Cardiac septum (tissue), 1 donor: ENCODE data around the gene IMP3. TPM values are rescaled to one million over a fixed set of nuclear protein-coding genes. Genes with fewer than 3 reads are reported as not detected.
"Not testable (repeated sequence)": the region's sequence is repeated elsewhere in the genome, so short reads cannot be mapped to it uniquely, and the experiment has no call there.

ENCODE experiments used
- DNase-seq: peaks from one replicate; pipeline ENCODE4 v3.0.0-alpha.2; 2020; ENCODE audit warnings: low spot score
- intact Hi-C: fragments of 100-400 bp; cut with DNase I; formaldehyde crosslinking; loops from one replicate; pipeline ENCODE4 v1.14.0; 2022
- long read RNA-seq: library from polyadenylated mRNA; unstranded; transcript quantifications from one replicate; pipeline ENCODE4 v2.0.0, GENCODE V29; 2021
- total RNA-seq: library from RNA; stranded (reverse); fragmentation: NEBNext Ultra II Directional; extraction: Animal tissue kit (Norgen Biotek cat#: 25700); gene quantifications from one replicate; pipeline ENCODE4 v1.2.1, GENCODE V29; 2021
- donor health status: DM: no; HTN: no; CAD: no.

IMP3 gene, protein sequence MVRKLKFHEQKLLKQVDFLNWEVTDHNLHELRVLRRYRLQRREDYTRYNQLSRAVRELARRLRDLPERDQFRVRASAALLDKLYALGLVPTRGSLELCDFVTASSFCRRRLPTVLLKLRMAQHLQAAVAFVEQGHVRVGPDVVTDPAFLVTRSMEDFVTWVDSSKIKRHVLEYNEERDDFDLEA
- 30.0 TPM for total RNA-seq
- long read RNA-seq, transcript IMP3-202 (1 exons, 1,237 nt) = major isoform, 60 of 61 reads
- long read RNA-seq, partial matches to known transcripts = 0 of 61 reads
- long read RNA-seq, other reads (novel, unspliced or antisense) = 1 of 61 reads

DNA sequence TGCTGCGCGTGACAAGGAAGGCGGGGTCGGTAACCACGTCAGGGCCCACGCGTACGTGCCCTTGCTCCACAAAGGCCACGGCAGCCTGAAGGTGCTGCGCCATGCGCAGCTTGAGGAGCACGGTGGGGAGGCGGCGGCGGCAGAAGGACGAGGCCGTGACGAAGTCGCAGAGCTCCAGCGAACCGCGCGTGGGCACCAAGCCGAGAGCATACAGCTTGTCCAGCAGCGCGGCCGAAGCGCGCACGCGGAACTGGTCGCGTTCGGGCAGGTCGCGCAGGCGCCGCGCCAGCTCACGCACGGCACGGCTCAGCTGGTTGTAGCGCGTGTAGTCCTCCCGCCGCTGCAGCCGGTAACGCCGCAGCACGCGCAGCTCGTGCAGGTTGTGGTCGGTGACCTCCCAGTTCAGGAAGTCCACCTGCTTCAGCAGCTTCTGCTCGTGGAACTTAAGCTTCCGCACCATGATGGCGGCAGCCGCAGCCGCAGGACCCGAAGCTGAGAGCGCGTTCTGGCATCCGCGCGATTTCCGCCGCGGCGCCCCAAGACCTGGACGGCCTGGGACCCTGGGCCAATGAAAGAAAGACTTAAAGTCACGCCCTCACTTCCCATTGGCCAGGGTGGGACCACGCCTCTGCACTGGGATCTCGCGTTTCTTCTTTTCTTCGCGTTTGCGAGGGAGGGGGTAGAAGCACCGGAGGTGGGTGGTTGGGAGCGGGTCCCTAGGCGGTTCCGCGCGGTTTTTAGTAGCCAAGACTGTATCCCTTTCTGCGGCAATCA is at the start of gene IMP3:
Gene IMP3, minus strand, starts transcription at position 516 of the 774 bp plus-strand sequence. Its CDS starts 56 bp downstream, at position 460.
- intact Hi-C loops = loop anchor here (1.0 to 2.0 kb wide), 2 partner anchors 15 to 45 kb away; partner anchors contain the start of gene SNUPN
- peak; percentile 97 for DNase-seq

DNA sequence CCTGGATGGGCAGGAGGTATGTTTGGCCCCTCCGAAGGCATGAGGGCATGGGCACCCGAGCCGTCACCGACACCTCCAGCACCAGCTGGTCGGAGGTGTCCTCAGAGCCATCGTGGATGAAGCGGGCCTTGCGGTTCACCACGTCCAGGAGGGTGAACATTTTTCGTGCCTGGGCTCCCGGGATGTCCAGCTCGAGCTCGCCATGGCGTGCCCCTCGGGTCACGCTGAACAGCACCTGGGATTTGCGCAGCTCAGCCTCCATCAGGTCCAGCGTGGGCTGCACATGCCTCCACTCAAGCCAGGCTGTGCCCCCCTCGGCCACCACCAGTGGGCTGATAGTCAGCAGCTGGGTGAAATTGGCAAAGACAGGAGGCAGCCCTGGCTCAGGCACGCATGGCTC is 49.4 kb upstream of the IMP3 start:
- intact Hi-C loops = loop anchor here (10.0 kb wide), 1 partner anchor 325 kb away; the partner anchor contains the start of gene MAN2C1
- DNase-seq = not testable (repeated sequence)

DNA sequence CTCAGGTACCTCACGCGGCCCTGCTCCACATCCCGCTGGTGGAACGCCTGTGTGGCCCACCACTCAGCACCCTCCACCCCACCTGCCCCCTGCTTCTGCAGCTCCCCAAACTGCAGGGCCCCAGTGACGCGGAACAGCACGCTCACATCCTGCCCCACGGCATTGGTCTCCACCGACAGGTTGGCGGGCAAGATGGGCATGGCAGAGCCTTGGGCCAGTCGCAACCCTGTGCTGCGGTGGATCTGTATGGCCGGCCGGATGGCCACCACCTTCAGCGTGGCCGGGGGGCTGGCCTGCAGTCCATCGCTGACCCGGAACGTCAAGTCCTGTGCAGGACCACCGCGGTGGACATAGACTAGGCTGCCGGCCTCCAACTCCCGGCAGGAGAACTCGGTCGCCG is 48.8 kb upstream of the IMP3 start:
- intact Hi-C loops = loop anchor here (10.0 kb wide), 1 partner anchor 324 kb away; the partner anchor contains the start of gene MAN2C1
- DNase-seq = no peak

DNA sequence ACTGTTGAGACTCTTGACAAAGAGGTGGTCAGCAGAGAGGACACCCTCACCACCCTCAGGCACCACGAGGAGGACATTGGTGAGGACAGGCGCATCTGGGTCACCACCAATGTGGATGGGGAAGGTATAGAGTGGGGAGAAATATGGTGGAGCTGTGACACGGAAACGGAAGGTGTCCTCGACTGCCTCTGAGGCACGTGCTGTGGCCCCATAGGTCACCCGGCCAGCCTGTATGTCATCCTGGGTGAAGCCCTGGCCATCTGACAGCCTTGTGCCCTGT is 48.2 kb upstream of the IMP3 start:
- intact Hi-C loops = loop anchor here (10.0 kb wide), 1 partner anchor 323 kb away; the partner anchor contains the start of gene MAN2C1
- no peak for DNase-seq

DNA sequence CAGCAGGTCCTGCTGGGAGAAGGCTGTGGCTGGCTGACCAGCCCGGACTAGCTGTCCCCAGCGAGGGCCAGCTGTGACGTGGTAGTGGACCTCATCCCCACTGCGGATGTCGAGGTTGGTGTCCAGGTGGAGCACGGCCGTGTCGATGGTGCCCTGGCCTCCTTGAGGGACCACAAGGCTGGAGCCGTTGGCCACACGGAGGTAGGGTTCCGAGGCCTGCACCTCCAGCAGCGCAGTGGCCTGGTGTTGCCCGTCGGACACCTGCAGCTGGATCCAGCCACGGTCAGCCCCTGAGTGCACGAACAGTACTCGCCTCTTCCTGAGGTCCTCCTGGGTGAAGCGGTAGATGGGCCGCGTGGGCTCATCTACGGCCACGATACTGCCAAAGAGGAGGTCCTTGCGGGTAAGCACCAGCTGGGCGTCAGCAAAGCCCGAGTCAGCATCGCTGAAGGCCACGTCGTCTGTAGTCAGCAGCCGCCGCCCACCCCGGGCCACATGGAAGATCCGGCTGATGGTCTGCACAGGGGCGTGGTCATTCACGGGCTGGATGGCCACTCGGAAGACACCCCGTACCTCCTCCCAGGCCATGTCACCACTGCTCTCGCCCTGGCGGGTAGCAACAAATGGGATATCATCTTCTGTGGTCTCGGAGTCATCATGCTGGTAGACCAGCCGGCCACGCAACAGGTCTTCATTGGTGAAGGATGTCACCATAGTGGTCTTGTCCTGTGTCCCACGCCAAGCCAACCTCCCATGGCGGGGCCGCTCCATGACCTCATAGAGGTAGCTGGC is 47.7 kb upstream of the IMP3 start:
- DNase-seq = no peak
- intact Hi-C loops = loop anchor here (10.0 kb wide), 1 partner anchor 323 kb away; the partner anchor contains the start of gene MAN2C1

DNA sequence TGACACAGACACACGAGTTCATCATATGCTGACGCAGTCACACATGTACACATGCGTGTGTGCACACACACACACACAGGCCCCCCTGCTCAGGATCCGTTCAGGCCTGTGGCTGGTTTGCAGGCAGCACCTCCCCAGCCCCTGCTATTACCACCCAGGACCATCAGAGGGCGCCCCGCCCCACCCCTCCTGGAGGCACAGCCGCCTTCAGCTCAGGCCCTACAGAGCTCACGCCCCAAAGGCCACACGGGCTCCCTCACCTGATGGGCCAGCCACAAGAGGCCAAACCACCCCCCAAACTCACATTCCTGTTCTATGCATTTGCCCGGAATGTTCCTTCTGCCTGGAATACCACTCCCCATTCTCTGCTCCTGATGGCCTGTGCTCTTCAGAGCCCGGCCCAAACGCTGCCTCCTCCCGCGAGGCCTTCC is 46.2 kb upstream of the IMP3 start:
- intact Hi-C loops = loop anchor here (10.0 kb wide), 1 partner anchor 321 kb away; the partner anchor contains the start of gene MAN2C1
- peak; percentile 89 for DNase-seq

DNA sequence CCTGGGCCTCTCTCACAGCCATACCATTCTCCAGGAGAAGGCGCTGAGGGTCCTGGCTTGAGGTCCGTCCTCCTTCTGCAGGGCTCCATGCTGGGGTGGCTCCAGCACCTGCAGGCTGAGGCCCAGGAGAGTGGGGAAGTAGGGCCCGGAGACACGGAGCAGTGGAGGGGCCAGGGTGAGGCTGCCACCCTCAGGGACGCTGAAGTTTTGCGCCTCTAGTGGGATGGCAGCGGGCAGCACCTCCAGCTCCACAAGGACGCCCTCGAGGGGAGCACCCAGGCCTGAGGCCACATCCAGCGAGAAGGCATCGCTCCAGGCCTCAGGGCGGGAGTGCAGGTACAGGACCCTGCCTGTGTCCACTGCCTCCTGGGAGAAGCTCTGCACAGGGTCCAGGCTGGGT is 45.2 kb upstream of the IMP3 start:
- no peak for DNase-seq
- intact Hi-C loops = loop anchor here (2.0 to 10.0 kb wide), 3 partner anchors 46 to 320 kb away; partner anchors contain the start of gene MAN2C1

DNA sequence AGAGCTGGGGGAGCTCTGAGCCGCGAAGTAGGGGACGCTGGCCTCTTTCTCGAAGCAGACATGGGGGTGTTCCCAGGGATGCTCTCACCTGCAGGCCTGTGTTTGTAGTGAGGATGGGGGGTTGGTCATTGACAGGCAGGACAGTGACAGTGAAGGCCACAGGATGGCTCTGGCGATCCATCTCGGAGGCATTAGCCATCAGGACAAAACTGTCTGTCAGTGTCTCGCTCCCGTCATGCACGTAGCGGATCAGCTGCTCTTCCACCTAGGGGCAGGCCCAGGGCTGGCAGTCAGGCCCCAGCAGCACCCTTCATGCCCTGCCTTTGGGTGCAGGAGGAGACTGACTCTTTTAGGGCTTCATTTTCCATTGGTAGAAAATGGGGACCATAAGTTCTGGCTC is 44.6 kb upstream of the IMP3 start:
- DNase-seq = no peak

DNA sequence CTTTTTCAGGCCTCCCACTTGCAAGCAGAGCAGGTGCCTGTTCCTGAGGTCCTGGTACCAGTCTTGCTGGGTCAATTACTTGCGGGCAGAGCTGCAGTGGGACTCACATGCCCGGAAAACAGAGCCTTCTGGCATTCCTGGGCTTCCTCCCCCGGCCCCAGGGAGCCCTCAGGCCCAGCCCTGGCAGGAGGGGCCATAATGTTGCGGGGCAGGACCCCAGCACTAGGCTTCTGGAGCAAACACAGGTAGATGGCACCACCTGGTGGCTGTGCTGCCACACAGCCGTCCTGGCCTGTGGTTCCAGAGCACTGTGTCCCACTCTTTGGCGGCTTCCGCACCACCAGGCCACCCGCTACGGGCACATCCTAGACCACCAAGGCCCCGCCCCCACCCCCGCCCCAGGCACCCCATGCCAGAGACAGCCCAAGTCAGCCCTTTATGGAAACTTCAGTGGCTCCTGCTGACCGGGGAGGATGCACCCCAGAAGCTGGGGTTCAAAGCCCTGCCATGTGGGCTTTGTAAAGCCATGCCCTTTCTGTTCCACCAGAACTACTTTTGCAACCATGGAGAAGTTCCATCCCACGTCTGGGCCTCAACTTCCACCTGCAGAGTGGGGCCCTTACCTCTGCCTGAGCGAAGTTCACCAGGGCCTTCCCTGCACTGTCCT is 43.8 kb upstream of the IMP3 start:
- intact Hi-C loops = loop anchor here (2.0 to 10.0 kb wide), 3 partner anchors 45 to 319 kb away; partner anchors contain the start of gene MAN2C1
- peak; percentile 86 for DNase-seq

More for the DNA sequence above, 44.6 kb upstream of the IMP3 start:
- intact Hi-C loops = loop anchor here (2.0 to 10.0 kb wide), 3 partner anchors 46 to 320 kb away; partner anchors contain the start of gene MAN2C1

DNA sequence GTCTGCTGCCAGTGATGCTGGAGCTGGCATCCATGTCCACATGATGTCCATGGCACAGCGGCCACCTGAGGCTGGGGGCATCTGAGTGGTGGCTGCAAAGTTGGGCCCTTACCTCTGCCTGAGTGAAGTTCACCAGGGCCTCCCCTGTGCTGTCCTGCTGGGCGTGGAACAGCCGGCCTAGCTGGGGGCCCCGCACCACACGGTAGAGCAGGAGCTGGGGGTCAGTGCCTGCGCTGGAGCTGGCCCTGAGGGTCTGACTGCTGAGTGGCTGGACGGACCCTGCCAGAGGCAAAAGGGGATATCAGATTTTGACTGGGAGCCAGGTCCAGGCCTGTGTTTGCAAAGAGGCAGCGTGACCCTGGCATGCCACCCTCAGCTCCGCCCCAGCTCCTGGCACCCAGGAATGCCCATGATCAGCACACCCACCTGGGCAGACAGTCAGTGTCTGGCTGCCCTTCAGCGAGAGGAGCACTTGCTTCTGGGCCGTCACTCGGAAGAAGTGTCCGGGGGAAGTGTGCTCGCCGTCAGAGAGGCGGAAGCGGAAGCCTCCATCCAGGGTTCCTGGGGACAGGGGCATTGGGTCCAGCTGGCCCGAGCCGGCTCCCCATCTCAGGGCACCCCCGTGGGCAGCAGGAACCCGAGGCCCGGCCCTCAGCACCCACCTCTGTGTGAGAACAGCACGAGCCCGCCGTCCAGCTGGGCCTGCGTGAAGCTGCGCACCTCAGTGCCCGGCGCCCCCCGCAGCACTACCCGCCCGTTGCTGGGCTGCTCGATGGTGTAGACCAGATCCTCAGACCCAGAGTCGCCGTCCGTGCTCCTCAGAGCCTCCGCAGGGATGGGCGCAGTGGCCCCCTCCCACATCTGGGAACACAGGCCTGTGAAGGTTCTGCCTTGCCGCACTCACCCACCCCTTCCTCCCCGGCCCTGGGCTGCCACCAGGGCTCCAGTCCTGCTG is 42.4 kb upstream of the IMP3 start:
- intact Hi-C loops = loop anchor here (10.0 kb wide), 1 partner anchor 318 kb away; the partner anchor contains the start of gene MAN2C1
- no peak for DNase-seq

DNA sequence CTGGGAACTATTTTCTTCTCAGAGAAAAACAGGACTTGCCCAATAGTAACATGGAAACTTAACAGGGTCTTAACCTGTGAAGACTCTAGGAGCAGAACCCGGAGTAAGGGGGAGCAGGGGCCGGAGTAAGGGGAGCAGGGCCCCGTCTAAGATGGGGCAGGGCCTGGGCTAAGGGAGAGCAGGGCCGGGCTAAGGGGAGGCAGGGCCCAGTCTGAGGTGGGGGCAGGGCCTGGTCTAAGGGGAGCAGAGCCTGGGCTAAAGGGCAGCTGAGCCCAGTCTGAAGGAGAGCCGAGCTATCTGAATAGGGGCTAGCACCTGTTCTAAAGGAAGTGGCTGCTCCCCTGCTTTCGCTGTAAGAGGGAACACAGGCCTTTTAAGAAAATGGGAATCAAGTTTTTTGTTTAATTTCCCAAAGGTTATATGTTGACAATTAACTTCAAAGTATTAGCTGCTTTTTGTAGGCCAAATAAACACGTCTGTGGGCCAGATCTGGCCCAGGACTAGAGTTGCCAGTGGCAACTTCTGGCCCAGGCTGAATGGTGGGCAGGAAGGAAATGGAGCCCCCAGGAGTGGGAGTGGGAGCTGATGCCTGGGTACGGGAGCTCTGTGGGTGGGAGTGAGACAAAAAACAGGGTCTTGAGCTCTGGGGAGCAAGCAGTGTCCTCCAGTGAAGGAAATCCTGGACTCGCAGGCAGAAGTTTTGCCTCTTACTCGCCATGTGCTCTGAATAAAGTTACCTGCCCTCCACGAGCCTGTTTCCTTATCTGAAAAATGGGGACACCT is 40.2 kb upstream of the IMP3 start:
- no peak for DNase-seq
- intact Hi-C loops = loop anchor here (10.0 kb wide), 1 partner anchor 315 kb away; the partner anchor contains the start of gene MAN2C1

DNA sequence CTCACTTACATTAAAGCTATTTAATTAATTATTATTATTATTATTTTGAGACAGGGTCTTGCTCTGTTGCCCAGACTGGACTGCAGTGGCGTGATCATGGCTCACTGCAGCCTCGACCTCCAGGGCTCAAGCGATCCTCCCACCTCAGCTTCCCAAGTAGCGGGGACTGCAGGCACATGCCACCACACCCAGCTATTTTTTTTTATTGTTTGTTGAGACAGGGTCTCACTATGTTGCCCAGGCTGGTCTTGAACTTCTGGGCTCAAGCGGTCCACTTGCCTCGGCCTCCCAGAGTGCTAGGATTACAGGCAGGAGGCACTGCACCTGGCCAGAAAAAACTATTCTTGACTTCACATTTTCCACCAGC is 38.3 kb upstream of the IMP3 start:
- intact Hi-C loops, DNase-seq: not testable (repeated sequence)

DNA sequence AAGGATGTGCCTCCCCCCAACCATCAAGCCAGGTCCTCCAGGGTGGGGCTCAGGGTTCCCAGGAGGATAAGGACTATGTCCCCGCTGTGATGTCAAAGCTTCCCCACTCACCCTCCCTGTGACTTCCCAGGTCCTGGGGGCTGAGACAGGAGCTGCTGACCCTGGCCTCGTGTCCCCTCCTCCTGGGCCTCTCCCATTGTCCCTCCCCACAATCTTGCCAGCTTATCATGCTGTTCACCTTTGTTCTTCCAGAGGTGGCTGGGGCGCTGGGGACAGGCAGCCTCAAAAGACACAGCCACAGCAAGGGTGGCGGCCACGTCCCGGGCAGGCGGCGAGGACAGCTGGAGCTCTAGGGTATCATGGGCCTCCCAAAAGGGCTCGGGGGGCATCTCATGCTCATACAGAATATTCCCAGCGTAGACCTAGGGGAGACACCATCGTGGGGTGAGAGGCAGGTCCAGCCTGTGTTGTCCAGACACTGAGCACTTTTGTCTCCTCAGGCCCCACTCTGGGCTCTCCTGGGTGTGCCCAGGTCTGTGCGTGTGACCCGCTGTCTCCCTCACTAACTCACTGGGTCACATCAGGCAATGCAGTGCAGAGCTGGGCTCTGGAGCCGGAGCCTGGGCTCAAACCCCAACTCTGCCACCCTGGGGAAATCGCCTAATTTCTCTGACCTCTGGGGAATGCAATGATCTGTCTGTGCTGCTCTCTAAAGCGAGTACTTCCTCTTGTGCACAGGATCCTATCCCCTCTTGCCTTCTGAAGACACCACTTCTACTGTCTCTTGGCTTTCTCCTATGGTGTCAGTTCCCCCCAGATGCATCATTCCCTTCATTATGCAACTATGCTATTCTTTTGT is 37.7 kb upstream of the IMP3 start:
- no peak for DNase-seq
- intact Hi-C loops = no loop called here

DNA sequence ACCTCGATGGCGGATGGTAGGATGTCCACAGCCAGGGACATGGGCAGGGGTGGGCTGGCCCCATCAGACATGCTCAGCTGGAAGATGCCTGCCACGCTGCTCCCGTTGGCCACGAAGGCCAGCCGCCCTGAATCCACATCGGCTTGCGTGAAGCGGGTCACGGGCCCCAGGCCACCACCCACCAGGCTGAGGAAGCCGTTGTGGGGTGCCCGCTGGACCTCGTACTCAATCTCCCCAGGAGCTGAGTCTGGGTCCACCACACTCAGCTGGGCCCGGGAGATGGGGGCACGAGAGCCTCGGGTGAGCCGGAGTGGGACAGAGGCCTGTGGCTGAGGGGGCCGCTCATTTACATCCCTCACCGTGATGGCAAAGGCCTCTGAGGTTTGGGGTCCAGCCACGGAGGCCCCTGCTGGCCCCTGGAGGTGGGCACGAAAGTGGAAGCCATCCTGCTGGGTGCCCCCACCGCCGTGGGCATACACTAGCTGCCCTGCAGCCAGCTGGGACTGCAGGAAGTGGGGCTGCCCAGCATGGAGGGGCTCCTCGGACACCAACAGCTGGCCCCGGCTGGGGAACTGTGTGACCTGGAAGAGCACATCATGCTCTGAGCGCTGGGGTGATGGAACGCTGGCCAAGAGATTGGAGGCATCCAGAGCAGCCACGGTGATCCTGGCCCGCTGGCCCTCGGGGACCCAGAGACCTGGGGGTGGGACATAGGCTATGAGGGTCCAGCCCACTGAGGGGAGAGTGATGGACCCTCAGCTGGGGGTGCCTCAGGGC is 36.9 kb upstream of the IMP3 start:
- intact Hi-C loops = no loop called here
- no peak for DNase-seq

DNA sequence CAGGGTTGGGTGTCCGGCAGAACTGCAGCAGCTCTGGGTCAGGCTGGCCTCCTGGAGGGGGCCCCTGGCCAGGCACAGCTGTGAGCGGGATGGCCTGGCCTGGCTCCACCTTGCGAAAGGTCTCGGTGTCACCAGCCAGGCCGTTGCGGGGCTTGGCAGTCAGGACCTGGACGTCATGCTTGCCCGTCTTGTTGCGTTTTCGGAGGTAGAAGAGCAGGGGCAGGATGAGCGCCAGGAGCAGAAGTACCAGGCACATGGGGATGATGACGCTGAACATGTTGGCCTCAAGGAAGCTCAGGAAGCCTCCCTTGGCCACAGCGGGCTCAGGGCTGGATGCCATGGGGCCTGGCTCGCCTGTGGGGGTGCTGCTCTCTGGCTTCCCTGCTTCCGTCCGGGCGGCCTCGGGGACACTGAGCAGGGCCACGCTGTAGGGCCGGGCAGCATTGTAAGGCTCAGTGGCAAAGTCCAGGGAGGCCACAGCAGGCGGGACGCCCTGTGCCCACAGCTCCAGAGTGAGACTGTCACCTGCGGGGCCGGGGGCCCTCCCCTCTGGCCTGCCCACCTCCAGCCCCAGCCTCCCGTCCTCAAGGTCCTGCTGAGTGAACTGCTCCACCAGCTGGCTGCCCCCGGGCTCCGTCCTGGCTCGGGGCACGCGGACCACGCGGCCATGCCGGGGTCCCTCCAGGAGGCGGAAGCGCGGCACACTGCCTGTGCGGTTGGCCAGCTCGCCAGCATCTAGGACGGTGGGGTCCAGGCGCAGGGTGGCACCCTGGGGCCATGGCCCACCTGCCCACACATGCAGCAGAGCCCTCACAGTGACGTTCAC is 35.8 kb upstream of the IMP3 start:
- intact Hi-C loops = no loop called here
- no peak for DNase-seq
